GM21526 (cell line): ENCODE measurements around the gene LIPN.

Experiments used
- ATAC-seq: cut with Tn5 transposase; IDR thresholded peaks from one replicate; pipeline ENCODE4 v1.9.1; 2021; ENCODE audit warnings: moderate library complexity; ENCODE audit not compliant: unreplicated experiment, low FRiP score

LIPN gene

GRCh38 chr10:88820748-88821401 lies 61.1 kb downstream of the LIPN start:
- no peak for ATAC-seq

DNA sequence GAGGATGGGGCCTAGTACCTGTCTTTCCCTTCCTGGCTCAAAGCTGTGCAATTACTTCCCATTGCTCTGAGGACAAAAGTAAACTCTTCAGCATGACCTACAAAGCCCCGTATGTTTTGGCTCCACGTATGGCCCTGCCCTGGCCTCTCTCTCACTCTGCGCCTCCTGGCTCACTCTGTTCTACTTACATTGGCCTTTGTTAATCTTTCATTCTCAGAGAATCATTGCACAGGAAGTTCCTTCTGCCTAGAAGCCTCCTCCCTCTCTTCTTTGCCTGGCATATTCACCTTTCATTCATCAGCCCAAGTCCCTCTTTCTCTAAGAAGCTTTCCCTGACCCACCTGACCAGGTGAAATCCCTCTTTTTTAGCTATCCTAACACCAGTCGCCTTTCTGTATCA lies 66.6 kb downstream of the LIPN start:
- ATAC-seq = no peak

GRCh38 chr10:88827671-88828070 lies 67.9 kb downstream of the LIPN start:
- no peak for ATAC-seq

GRCh38 chr10:88828310-88828709 lies 68.5 kb downstream of the LIPN start:
- no peak for ATAC-seq
